Measurements from ENCODE around the gene MKNK1.

DNA sequence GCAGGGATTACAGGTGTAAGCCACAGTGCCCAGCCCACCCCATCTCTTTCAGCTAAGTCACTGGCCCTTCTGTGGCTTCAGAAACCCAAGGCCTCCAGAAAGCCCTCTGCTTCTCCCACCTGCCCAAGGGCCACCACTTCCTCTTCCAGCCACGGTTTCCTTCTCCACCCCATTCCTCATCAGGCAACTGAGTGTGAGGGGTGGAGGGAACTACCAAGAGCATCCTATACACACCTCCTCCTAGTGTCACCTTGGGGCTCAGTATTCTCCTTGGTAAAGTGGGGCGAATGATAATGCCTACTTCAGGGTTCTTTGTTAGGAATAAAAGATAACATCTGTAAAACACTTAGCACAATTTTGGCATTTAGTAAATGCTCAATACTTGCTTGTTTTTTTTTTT is 82.7 kb downstream of the MKNK1 start:
- TF ChIP-seq, protein P1, sequence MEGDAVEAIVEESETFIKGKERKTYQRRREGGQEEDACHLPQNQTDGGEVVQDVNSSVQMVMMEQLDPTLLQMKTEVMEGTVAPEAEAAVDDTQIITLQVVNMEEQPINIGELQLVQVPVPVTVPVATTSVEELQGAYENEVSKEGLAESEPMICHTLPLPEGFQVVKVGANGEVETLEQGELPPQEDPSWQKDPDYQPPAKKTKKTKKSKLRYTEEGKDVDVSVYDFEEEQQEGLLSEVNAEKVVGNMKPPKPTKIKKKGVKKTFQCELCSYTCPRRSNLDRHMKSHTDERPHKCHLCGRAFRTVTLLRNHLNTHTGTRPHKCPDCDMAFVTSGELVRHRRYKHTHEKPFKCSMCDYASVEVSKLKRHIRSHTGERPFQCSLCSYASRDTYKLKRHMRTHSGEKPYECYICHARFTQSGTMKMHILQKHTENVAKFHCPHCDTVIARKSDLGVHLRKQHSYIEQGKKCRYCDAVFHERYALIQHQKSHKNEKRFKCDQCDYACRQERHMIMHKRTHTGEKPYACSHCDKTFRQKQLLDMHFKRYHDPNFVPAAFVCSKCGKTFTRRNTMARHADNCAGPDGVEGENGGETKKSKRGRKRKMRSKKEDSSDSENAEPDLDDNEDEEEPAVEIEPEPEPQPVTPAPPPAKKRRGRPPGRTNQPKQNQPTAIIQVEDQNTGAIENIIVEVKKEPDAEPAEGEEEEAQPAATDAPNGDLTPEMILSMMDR (IDR thresholded peaks at IDR 0.05), result no peak
- TF ChIP-seq POLR2A (IDR thresholded peaks at IDR 0.05), result no peak
- no peak for TF ChIP-seq POLR2AphosphoS5 (IDR thresholded peaks at IDR 0.05)
- no peak for TF ChIP-seq EP300 (IDR thresholded peaks at IDR 0.05)

Measured in stomach (tissue), 4 donors.